ENCODE data around the gene GLRX5.
"Not testable (repeated sequence)": the region's sequence is repeated elsewhere in the genome, so short reads cannot be mapped to it uniquely, and the experiment has no call there.

The GLRX5 gene

GRCh38 chr14:95499354-95499750 is 35.5 kb upstream of the GLRX5 start:
- DNase-seq = no peak

GRCh38 chr14:95500201-95500681 is 34.6 kb upstream of the GLRX5 start:
- DNase-seq = no peak

DNA sequence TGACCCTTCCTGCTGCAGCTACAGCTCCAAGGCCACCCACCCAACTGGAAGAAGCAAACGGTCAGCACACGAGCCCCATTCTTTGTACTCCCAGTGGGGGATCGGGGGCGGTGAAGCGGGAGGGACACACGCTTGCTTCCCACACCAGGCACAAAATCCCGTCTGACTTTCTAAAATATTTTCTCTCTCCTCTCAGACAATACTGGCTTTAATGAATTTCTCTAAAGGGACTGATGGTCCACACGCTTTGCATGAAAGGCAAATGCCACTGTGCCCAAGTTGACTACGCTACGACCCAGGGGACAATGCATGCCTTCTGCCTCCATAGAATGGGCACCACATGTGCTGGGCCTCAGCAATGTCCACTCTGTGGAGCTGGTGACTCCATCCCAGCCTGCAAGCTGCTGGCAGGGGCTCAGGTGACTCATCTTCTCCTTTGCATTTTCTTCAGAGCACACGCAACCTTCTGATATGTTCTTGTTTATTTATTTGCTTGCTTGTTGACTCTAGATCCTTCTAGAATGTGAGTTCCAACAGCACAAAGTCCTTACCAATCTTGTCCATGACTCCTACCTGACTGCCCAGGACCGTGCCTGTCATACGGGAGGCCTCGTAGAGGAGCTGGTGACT is 34.0 kb upstream of the GLRX5 start:
- DNase-seq = no peak

- DNase-seq = no peak
Observed at GRCh38 chr14:95502381-95502950, 32.4 kb upstream of the GLRX5 start.

DNA sequence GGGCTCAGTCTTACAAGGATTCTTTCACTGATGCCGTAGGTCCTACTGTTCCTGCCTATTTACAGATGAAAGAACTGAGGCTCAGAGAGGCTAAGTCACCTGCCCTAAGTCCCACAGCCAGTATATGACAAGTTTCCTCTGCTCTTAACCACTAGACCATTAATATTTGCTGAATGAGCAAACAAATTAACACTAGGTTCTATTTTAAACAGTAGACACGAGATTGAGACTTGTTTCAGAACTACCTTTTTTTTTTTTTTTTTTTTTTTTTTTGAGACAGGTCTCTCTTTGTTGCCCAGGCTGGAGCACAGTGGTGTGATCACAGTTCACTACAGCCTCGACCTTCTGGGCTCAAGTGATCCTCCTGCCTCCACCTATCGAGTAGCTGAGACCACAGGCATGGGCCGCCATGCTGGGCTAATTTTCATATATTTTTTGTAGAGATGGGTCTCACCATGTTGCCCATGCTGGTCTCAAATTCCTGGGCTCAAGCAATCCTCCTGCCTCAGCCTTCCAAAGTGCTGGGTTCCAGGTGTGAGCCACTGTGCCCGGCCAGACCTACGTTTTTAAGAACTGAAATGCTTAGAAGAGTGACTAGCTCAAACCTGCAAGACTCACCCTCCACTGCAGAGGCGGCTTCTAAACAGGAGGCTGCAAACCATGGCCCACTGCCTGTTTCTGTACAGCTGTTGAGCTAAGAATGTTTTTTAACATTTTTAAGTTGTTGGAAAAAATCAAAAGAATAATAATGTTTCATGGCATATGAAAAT is 31.3 kb upstream of the GLRX5 start:
- no peak for DNase-seq

DNA sequence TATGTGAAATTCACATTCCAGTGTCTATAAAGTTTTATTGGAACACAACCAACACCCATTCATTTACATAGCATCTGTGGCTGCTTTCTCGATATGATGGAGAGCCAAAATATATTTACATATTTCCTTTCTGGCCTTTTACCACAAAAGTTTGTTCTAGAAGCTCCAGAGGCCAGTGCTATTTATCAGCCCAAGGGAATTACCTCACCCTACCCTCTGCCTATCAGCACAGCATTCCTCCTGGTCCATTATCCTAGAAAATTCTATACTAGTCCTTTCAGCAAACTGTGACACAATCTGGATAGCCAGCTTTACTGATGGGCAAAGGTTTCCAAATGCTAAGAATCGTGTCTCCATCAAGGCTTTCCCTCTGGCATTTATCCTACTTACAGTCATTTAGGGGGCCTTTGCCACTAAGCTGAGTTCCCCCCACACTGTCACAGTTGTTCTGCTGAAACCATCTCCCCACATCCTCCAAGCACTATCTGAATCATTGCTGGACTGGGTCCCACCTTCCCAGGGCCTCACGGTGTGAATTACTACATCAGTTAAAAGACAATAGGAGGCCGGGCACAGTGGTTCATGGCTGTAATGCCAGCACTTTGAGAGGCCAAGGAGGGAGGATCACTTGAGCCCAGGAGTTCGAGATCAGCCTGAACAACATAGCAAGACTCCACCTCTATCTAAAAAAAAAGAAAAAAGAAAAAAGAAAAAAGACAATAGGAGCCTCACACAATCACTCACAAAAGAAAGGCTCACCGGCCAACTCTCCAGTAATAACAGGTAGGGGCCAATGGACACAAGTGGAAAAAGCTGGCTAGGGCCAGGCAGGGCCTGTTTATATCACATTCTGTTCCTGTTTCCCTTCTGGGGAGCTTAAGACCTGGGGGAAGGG is 30.5 kb upstream of the GLRX5 start:
- no peak for DNase-seq

GRCh38 chr14:95505030-95505589 is 29.7 kb upstream of the GLRX5 start:
- no peak for DNase-seq

DNA sequence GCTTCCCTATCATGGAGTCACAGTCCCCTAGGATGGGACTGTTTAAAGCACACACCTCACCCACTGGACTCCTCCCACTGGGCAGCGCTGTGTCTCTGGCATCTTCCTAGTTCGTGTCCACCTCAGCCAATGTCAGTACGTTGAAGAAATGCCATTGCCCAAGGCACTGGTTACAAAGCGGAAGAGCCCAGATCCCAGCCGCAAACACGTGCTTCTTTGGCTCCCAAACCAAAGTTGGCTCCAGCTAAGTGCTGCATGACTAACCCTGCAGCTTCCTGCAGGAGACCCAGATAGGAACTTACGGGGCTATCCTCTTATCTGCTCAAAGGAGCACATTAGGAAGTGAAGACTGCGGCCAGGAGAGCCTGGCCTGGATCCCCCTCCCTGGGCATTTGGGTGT is 27.7 kb upstream of the GLRX5 start:
- DNase-seq = no peak

DNA sequence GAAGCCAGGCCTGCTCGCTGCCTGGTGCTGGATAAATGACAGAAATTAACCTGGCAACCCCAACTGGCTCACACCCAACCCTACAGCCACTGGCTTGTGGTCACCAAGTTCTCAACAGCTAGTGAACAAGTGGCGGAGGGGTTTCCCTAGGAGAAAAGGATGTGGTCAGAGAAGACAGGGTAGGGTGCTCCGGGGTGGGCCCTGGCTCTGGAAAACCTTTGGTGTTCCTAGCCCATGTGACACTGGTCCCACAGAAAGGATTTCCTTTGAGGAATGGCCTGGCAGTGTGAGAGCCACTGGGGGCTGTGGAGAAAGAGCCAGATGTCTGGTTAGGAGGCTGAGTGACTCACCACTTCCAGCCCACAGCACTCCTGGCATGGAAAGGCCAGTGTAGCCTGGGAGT is 27.1 kb upstream of the GLRX5 start:
- no peak for DNase-seq

DNA sequence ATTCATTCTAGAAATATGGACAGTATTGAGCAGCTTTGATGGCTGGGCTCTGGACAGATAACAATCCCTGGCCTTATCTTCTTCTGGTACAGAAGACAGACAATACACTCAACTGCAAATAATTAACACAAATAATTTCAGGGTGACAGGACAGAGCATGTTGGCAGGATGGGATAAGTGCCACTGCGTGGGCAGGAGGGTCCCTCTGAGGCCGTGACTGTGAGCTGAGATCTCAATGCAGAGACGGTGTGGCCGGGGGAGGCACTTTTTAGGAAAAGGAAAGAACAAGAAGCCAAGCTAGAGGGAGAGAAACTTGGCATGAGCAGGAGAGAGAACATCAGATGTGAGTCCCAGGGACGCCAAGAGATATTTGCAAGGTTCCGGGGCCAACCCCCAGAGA is 26.5 kb upstream of the GLRX5 start:
- DNase-seq = no peak

- no peak for DNase-seq
Observed at GRCh38 chr14:95509495-95509894, 25.4 kb upstream of the GLRX5 start.

GRCh38 chr14:95510344-95510743 is 24.5 kb upstream of the GLRX5 start:
- not testable (repeated sequence) for DNase-seq

- DNase-seq = no peak
Observed at GRCh38 chr14:95510804-95511203, 24.0 kb upstream of the GLRX5 start.

- no peak for DNase-seq
Observed at GRCh38 chr14:95511687-95512086, 23.2 kb upstream of the GLRX5 start.

DNA sequence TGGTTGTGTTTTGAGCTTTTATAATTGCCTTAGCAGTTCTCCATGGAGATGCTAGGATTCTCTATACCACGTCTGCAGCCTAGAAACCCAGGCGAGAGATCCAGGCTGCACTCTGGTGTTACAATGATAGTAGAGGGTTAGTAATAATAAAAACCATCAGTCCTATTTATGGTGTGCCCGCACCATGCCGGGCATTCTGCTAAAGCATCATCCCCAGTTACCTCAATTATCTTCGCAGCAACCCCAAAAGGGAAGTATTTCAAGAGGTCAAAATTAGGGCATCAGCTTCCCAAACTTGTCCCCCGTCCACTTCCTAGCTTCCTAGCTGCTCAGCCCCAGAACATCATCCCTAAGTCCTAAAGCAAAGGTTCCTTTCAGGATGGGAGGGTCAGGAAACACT is 21.6 kb upstream of the GLRX5 start:
- no peak for DNase-seq

DNA sequence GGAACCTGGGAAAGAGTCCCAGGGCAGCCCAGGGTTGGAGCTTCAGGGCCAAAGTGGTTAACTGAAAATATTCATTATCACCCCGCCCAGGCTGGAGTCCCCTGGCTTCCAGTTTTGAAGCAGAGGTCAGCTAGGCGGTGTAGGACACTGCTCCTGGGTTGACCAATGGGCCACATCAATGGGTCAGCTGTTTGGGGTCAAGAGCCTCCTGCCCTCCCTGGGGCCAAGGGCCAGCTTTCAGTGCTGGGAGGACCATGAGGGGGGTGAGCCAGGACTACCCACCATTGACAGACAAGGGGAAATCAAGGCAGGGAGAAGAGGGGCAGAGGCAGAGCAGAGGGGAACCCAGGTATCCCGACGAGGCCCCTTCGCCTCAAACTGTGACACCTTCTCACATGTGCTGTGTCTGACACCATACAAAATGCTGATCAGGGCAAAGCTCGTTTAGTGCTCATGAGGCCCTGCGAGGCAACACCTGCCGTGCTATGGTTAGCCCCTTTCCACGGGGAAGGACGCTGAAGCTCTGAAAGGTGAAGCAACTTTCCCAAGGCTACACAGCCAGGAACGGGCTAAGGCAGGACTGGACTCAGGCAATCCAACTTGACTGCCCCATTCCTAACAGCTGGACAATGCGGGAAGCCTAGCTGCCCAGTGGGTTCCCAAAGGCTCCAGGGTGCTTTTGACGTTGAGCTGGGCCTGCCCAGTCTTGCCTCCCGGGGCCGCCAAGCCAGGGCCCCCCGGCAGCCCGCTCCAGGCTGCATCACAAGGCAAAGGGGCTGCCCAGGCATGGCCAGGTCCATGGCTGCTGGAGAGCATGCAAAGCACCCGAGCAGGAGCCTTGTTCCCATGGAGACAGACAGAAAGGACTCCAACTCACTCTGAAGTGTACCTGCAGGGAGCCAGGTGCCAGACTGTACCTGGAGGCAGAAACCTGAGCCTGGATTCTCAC is 20.4 kb upstream of the GLRX5 start:
- DNase-seq = peak; percentile 53 to 79

- peak in 1 of 2 experiments; percentile 53 for DNase-seq
Observed at GRCh38 chr14:95515080-95515489, 19.8 kb upstream of the GLRX5 start.

DNA sequence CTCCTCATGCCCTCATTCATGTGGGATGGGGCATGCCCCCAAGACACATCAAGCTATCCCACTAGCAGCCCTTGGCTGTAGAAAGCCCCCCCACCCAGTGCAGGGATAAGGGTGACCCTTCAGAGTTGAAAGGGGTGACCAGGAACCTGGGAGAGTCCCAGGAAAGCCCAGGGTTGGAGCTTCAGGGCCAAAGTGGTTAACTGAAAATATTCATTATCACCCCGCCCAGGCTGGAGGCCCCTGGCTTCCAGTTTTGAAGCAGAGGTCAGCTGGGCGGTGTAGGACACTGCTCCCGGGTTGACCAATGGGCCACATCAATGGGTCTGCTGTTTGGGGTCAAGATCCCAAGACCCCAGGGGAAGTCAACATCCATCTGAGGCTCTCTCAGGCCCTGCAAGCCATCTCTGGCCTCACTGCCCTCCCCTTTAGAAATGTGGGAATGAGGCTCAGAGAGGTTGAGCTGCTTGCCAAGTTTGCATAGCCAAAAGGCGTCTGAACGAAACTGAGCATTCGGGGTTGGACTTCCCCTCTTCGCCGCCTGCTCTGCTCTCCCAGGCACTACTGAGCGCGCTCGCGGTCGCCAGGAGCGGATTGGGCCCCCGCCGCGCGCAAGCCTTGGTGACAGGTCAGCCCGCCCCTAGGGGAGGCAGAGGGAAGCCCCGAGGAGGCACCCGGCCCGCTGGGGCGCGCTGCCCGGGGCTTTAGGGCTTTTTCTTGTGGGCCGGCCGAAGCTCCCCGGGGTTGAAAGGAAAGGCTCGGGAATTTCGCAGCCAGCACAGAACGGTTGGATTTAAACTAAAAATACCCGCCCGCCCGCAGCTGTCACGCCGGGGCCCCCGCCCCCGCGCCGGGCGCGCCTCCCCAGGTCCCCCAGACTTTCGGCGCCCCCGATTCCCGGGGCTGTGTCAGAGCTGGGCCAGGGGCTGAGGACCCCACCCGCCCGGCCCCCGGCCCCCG is 19.0 kb upstream of the GLRX5 start:
- DNase-seq = peak; percentile 24 to 37

DNA sequence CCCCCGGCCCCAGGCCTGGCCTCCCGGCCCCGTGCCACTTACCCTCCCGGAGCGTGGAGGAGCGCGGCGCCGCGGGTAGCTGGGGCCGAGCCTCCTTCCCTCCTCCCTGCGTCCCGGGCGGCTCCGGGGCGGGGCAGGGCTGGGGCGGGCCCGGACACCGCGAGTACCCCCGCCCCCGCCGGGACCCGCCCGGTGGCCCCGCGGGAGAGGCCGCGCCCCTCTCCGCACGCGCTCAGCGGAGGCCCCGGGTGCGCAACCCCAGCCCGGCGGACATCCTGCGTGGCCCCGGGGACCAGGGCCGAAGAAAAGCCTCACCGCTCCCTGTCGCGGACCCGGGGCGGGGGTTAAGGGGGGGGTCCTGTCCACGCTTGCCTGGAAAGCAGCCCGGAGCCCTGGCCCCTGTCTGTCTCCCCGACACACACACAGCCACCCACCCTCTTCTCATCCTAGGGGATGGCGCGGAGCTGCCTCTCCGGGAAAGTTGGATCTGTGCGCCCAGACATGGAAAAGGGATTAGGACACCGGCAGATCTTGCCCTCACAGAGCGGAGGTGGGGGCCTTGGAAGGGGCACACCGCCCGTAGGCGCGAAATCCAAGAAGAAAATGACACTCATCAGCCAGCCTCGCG is 18.2 kb upstream of the GLRX5 start, which contains the start of gene SYNE3:
Gene SYNE3, minus strand, starts transcription at position 97 of the 628 bp plus-strand sequence. CDS start 40,829 bp downstream, outside the sequence.
- DNase-seq = no peak

All from NCI-H187 (cell line).